Measurements from ENCODE around the gene CHRD.
"Not testable (repeated sequence)": the region's sequence is repeated elsewhere in the genome, so short reads cannot be mapped to it uniquely, and the experiment has no call there.

CHRD gene

DNA sequence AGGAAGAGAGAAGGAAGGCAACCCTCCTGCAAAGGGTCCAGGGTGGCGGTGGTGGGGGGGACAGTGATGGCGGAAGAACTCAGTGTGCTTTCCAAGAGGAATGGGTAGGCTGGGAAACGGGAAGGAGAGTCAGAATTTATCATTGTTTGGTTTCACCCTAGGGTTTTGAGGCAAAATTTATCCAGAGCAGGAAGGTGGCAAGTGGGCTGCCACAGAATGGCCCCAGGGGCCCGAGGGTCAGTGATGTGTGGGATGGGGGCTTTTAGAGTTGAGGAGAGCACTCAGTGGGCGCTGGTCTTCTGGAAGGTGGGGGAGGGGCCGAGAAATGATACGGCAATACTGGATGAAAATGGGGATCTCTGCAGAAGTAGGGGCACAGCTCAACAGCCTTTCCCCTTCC lies 41.9 kb upstream of the CHRD start:
- H3K9ac ChIP-seq (ENCODE audit: low read depth, low read length), result 0 out of 2 replicates have a peak overlapping the region, but pooled peaks have one; percentile 5
- 85% methylated on average over 7 of the region's 7 CpGs for WGBS

GRCh38 chr3:184338511-184338945 lies 41.3 kb upstream of the CHRD start:
- H3K4me1 ChIP-seq (ENCODE audit: insufficient read depth, low read length), result peaks cover 16% of the 10 kb centered on the region; the same call in 1 of the 2 replicates
- peak overlapping the region; percentile 38 for H3K4me3 ChIP-seq (ENCODE audit: low read length)
- peaks cover 33% of the 10 kb centered on the region for H3K36me3 ChIP-seq (ENCODE audit: insufficient read depth, low read length)
- no peaks in the 10 kb centered on the region for H3K27me3 ChIP-seq (ENCODE audit: insufficient read depth, low read length)
- H3K9me3 ChIP-seq (ENCODE audit: insufficient read depth, low read depth, low read length), result no peaks in the 10 kb centered on the region
- H3K27ac ChIP-seq (ENCODE audit: low read depth, low read length), result no peak overlapping the region
- H3K9ac ChIP-seq (ENCODE audit: low read depth, low read length), result 0 out of 2 replicates have a peak overlapping the region, but pooled peaks have one; percentile 5
- WGBS, result 81% methylated on average over 37 of the region's 37 CpGs

More for the DNA sequence above, 41.9 kb upstream of the CHRD start:
- no peaks in the 10 kb centered on the region for H3K9me3 ChIP-seq (ENCODE audit: insufficient read depth, low read depth, low read length)
- no peak overlapping the region for H3K27ac ChIP-seq (ENCODE audit: low read depth, low read length)
- peaks cover 16% of the 10 kb centered on the region; the same call in 1 of the 2 replicates for H3K4me1 ChIP-seq (ENCODE audit: insufficient read depth, low read length)
- H3K4me3 ChIP-seq (ENCODE audit: low read length), result peak overlapping the region; percentile 38
- H3K27me3 ChIP-seq (ENCODE audit: insufficient read depth, low read length), result no peaks in the 10 kb centered on the region
- peaks cover 35% of the 10 kb centered on the region for H3K36me3 ChIP-seq (ENCODE audit: insufficient read depth, low read length)

- H3K9me3 ChIP-seq (ENCODE audit: insufficient read depth, low read depth, low read length), result no peaks in the 10 kb centered on the region
- H3K4me3 ChIP-seq (ENCODE audit: low read length), result peak overlapping the region; percentile 38
- no peak overlapping the region for H3K9ac ChIP-seq (ENCODE audit: low read depth, low read length)
- H3K27ac ChIP-seq (ENCODE audit: low read depth, low read length), result no peak overlapping the region
- H3K27me3 ChIP-seq (ENCODE audit: insufficient read depth, low read length), result no peaks in the 10 kb centered on the region
- H3K4me1 ChIP-seq (ENCODE audit: insufficient read depth, low read length), result peaks cover 16% of the 10 kb centered on the region; the same call in 1 of the 2 replicates
- WGBS, result 80% methylated on average over 8 of the region's 8 CpGs
- H3K36me3 ChIP-seq (ENCODE audit: insufficient read depth, low read length), result peaks cover 30% of the 10 kb centered on the region
These were observed 40.9 kb upstream of the CHRD start for GRCh38 chr3:184339001-184339400.

- Histone ChIP-seq H3K36me3 (ENCODE audit: insufficient read depth, low read length) (peaks cover 28% of the 10 kb centered on the region), H3K4me1 (ENCODE audit: insufficient read depth, low read length) (peaks cover 16% of the 10 kb centered on the region; the same call in 1 of the 2 replicates)
- WGBS, result 92% methylated on average over 19 of the region's 19 CpGs
- not testable (repeated sequence) for H3K27ac ChIP-seq (ENCODE audit: low read depth, low read length); H3K27me3 ChIP-seq (ENCODE audit: insufficient read depth, low read length); H3K9me3 ChIP-seq (ENCODE audit: insufficient read depth, low read depth, low read length); H3K4me3 ChIP-seq (ENCODE audit: low read length); H3K9ac ChIP-seq (ENCODE audit: low read depth, low read length)
These were observed 40.3 kb upstream of the CHRD start for GRCh38 chr3:184339451-184340135.

- Histone ChIP-seq H3K9ac (ENCODE audit: low read depth, low read length) (no peak overlapping the region), H3K4me1 (ENCODE audit: insufficient read depth, low read length) (peaks cover 22% of the 10 kb centered on the region), H3K9me3 (ENCODE audit: insufficient read depth, low read depth, low read length) (no peaks in the 10 kb centered on the region), H3K36me3 (ENCODE audit: insufficient read depth, low read length) (peaks cover 28% of the 10 kb centered on the region), H3K4me3 (ENCODE audit: low read length) (no peak overlapping the region), H3K27me3 (ENCODE audit: insufficient read depth, low read length) (no peaks in the 10 kb centered on the region), H3K27ac (ENCODE audit: low read depth, low read length) (no peak overlapping the region)
- 96% methylated on average over 7 of the region's 7 CpGs for WGBS
These were observed 37.9 kb upstream of the CHRD start for GRCh38 chr3:184341925-184342324.

DNA sequence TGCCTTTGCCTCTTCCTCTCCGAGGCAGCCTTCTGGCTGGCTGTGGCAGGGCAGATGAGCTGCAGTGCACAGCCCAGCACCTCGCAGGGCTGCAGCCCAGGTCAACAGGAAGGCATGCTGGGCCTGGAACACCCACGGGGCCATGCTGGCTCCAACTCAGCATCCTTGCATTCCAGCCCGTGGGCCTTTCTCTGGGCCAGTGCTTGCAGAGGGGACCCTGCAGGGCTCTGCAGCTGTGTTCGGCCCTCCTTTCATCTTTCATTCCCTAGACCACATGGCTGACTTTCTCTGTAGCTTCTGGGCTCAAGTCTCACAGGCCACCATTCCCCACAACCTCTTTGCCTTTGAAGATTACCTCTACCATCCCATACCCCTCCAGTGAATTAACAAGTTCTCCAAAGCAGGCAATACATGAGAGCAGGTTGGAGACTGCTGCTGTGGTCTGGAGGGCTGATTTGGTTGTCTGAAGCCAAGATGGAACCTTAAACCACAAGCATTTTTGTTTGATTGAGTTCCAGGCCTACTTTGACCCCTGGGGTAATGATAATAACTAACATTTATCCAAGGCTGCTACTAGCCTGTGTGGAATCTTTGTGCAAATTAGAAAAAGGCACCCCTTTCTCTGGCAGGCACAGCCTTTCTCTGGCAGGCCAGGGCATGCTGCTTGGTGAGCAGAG lies 36.5 kb upstream of the CHRD start:
- no peak overlapping the region for H3K4me3 ChIP-seq (ENCODE audit: low read length)
- no peaks in the 10 kb centered on the region for H3K27me3 ChIP-seq (ENCODE audit: insufficient read depth, low read length)
- no peak overlapping the region for H3K9ac ChIP-seq (ENCODE audit: low read depth, low read length)
- H3K9me3 ChIP-seq (ENCODE audit: insufficient read depth, low read depth, low read length), result no peaks in the 10 kb centered on the region
- peaks cover 15% of the 10 kb centered on the region for H3K4me1 ChIP-seq (ENCODE audit: insufficient read depth, low read length)
- 83% methylated on average over 5 of the region's 5 CpGs for WGBS
- peaks cover 30% of the 10 kb centered on the region for H3K36me3 ChIP-seq (ENCODE audit: insufficient read depth, low read length)
- no peak overlapping the region for H3K27ac ChIP-seq (ENCODE audit: low read depth, low read length)

GRCh38 chr3:184344579-184345316 lies 35.1 kb upstream of the CHRD start:
- 87% methylated on average over 23 of the region's 24 CpGs for WGBS
- H3K27me3 ChIP-seq (ENCODE audit: insufficient read depth, low read length), result no peaks in the 10 kb centered on the region
- H3K9ac ChIP-seq (ENCODE audit: low read depth, low read length), result no peak overlapping the region
- no peak overlapping the region for H3K4me3 ChIP-seq (ENCODE audit: low read length)
- peaks cover 30% of the 10 kb centered on the region for H3K36me3 ChIP-seq (ENCODE audit: insufficient read depth, low read length)
- H3K4me1 ChIP-seq (ENCODE audit: insufficient read depth, low read length), result peaks cover 9% of the 10 kb centered on the region; the same call in 1 of the 2 replicates
- H3K9me3 ChIP-seq (ENCODE audit: insufficient read depth, low read depth, low read length), result no peaks in the 10 kb centered on the region
- H3K27ac ChIP-seq (ENCODE audit: low read depth, low read length), result peak overlapping the region; percentile 25; the same call in 1 of the 2 replicates

GRCh38 chr3:184345317-184346144 lies 34.3 kb upstream of the CHRD start:
- no peak overlapping the region for H3K4me3 ChIP-seq (ENCODE audit: low read length)
- H3K9me3 ChIP-seq (ENCODE audit: insufficient read depth, low read depth, low read length), result no peaks in the 10 kb centered on the region
- WGBS, result 23% methylated on average over 14 of the region's 14 CpGs
- no peak overlapping the region for H3K9ac ChIP-seq (ENCODE audit: low read depth, low read length)
- H3K27me3 ChIP-seq (ENCODE audit: insufficient read depth, low read length), result no peaks in the 10 kb centered on the region
- peak overlapping the region; percentile 68 for H3K27ac ChIP-seq (ENCODE audit: low read depth, low read length)
- H3K36me3 ChIP-seq (ENCODE audit: insufficient read depth, low read length), result peaks cover 30% of the 10 kb centered on the region
- peaks cover 9% of the 10 kb centered on the region; the same call in 1 of the 2 replicates for H3K4me1 ChIP-seq (ENCODE audit: insufficient read depth, low read length)

DNA sequence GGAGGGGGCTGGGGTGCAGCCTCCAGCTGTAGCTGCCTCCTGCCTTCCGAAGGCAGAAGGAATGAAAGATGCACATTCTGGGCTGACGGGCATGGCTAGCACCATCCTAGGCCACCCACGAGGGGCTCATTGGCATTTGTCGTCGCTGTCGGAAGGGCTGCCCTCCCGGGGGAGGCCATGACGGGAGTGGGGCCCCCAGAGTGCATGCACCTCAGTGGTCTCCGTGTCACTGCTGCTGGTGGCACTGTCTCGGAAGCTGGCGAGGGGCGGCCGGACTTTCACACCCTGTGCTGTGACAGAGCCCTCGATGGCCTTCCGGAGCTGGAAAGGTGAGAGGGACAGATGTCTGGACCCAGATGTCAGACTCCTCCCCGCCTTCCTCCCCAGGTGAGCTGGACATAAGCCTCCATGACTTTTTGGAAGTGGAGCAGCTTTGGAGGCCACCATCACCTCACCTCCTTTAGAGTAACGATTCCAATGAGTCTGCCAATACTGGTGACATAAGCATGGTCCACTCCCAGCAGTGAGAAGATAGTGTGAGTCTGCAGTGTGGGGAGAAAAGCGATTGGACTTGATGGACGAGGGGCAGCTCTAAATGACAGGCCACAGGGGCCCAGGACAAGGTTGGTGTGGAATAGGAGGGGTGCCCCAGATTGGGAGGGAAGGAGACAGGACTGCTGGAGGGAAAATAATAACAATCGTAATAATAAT lies 33.2 kb upstream of the CHRD start:
- peaks cover 32% of the 10 kb centered on the region for H3K36me3 ChIP-seq (ENCODE audit: insufficient read depth, low read length)
- H3K9me3 ChIP-seq (ENCODE audit: insufficient read depth, low read depth, low read length), result no peaks in the 10 kb centered on the region
- no peaks in the 10 kb centered on the region for H3K27me3 ChIP-seq (ENCODE audit: insufficient read depth, low read length)
- no peak overlapping the region for H3K27ac ChIP-seq (ENCODE audit: low read depth, low read length)
- WGBS, result 95% methylated on average over 20 of the region's 20 CpGs
- H3K9ac ChIP-seq (ENCODE audit: low read depth, low read length), result no peak overlapping the region
- H3K4me3 ChIP-seq (ENCODE audit: low read length), result no peak overlapping the region
- peaks cover 9% of the 10 kb centered on the region; the same call in 1 of the 2 replicates for H3K4me1 ChIP-seq (ENCODE audit: insufficient read depth, low read length)
